Measurements from ENCODE around the gene LRP2BP. TPM values are rescaled to one million over a fixed set of nuclear protein-coding genes. Genes with fewer than 3 reads are reported as not detected.

LRP2BP gene
- total and polyA plus RNA-seq, 4 donors: 0.09 to 0.64 (median 0.20) TPM

DNA sequence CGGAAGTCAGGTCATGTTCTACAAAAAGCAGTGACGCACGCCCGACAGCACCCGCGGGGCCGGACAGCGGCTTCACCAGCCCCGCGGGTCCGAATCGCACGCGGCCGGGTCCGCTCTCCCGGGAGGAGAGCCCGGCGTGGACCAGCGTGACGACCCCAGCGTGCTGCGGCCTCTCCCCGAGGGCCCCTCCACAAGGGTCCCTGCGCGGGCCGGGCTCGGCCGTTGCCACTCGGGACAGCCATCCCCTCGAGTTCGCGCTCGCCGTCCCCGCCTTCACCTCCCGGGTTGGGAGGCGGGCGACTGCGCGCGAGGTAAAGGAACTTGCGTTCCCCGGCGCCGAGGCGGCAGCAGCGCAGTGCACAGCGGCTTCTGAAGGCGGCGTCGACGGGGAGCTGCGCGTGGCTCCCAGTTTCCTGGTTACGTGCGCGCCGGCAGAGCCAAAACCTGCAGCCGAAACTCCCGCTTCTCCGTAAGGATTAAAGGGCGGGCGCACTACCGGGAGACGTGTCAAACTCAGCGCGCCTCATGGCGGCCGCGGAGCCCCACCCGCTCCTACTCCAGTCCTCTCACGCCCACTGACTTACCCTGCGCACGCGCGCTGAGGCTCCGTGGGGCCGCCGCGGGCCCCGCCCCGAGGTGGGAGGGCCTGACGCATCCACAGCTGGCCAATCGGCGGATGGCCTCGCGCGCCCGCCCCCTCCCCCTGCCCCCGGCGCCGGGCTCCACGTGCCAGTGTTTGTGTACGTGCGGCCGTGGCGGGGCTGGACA, 416 bp upstream of the LRP2BP start:
- DNase-seq (ENCODE audit: low spot score): peak; percentile 97
- Histone ChIP-seq H3K9ac (ENCODE audit: low read depth in 1 of 2, low read length in 2 of 2) (peak overlapping the region; percentile 97 to 100), H3K27me3 (ENCODE audit: control insufficient read depth in 4 of 4, insufficient read depth in 4 of 4, low read length in 3 of 4) (no peaks in the 10 kb centered on the region), H3K9me3 (ENCODE audit: control insufficient read depth in 4 of 4, low read length in 3 of 4) (no peaks in the 10 kb centered on the region), H3K36me3 (ENCODE audit: control insufficient read depth in 4 of 4, insufficient read depth in 3 of 4, low read depth in 1 of 4, low read length in 3 of 4) (peaks cover 0 to 25% (median 10%) of the 10 kb centered on the region in 4 donors), H3K27ac (ENCODE audit: low read depth in 1 of 2, low read length in 2 of 2) (peak overlapping the region; percentile 100), H3K4me1 (ENCODE audit: control insufficient read depth in 4 of 4, insufficient read depth in 4 of 4, low read length in 3 of 4) (peaks cover 0 to 11% (median 7%) of the 10 kb centered on the region in 4 donors), H3K4me3 (ENCODE audit: low read depth in 1 of 3, low read length in 3 of 3) (peak overlapping the region; percentile 67 to 79 (median 75))
- TF ChIP-seq, protein P1, sequence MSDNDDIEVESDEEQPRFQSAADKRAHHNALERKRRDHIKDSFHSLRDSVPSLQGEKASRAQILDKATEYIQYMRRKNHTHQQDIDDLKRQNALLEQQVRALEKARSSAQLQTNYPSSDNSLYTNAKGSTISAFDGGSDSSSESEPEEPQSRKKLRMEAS (IDR thresholded peaks at IDR 0.05): peak; percentile 70
- TF ChIP-seq, protein P2, sequence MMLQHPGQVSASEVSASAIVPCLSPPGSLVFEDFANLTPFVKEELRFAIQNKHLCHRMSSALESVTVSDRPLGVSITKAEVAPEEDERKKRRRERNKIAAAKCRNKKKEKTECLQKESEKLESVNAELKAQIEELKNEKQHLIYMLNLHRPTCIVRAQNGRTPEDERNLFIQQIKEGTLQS (IDR thresholded peaks at IDR 0.05): no peak
- TF ChIP-seq, protein P3, sequence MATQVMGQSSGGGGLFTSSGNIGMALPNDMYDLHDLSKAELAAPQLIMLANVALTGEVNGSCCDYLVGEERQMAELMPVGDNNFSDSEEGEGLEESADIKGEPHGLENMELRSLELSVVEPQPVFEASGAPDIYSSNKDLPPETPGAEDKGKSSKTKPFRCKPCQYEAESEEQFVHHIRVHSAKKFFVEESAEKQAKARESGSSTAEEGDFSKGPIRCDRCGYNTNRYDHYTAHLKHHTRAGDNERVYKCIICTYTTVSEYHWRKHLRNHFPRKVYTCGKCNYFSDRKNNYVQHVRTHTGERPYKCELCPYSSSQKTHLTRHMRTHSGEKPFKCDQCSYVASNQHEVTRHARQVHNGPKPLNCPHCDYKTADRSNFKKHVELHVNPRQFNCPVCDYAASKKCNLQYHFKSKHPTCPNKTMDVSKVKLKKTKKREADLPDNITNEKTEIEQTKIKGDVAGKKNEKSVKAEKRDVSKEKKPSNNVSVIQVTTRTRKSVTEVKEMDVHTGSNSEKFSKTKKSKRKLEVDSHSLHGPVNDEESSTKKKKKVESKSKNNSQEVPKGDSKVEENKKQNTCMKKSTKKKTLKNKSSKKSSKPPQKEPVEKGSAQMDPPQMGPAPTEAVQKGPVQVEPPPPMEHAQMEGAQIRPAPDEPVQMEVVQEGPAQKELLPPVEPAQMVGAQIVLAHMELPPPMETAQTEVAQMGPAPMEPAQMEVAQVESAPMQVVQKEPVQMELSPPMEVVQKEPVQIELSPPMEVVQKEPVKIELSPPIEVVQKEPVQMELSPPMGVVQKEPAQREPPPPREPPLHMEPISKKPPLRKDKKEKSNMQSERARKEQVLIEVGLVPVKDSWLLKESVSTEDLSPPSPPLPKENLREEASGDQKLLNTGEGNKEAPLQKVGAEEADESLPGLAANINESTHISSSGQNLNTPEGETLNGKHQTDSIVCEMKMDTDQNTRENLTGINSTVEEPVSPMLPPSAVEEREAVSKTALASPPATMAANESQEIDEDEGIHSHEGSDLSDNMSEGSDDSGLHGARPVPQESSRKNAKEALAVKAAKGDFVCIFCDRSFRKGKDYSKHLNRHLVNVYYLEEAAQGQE (IDR thresholded peaks at IDR 0.05): peak; percentile 98
- TF ChIP-seq HNF4A (conservative IDR thresholded peaks at IDR 0.05): peak; percentile 53 to 68
- TF ChIP-seq SP1 (IDR thresholded peaks at IDR 0.05): no peak
- TF ChIP-seq FOXA2 (IDR thresholded peaks at IDR 0.05): no peak
- peak; percentile 99 for TF ChIP-seq YY1 (IDR thresholded peaks at IDR 0.05)
- TF ChIP-seq RAD21 (IDR thresholded peaks at IDR 0.05): peak in 1 of 2 donors; percentile 3
- peak; percentile 62 to 73 for TF ChIP-seq GABPA (IDR thresholded peaks at IDR 0.05 in 1 of 2, conservative IDR thresholded peaks at IDR 0.05 in 1 of 2)
- TF ChIP-seq JUND (IDR thresholded peaks at IDR 0.05): no peak
- no peak for TF ChIP-seq FOXA1 (IDR thresholded peaks at IDR 0.05)
- TF ChIP-seq, protein P4, sequence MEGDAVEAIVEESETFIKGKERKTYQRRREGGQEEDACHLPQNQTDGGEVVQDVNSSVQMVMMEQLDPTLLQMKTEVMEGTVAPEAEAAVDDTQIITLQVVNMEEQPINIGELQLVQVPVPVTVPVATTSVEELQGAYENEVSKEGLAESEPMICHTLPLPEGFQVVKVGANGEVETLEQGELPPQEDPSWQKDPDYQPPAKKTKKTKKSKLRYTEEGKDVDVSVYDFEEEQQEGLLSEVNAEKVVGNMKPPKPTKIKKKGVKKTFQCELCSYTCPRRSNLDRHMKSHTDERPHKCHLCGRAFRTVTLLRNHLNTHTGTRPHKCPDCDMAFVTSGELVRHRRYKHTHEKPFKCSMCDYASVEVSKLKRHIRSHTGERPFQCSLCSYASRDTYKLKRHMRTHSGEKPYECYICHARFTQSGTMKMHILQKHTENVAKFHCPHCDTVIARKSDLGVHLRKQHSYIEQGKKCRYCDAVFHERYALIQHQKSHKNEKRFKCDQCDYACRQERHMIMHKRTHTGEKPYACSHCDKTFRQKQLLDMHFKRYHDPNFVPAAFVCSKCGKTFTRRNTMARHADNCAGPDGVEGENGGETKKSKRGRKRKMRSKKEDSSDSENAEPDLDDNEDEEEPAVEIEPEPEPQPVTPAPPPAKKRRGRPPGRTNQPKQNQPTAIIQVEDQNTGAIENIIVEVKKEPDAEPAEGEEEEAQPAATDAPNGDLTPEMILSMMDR (IDR thresholded peaks at IDR 0.05; ENCODE audit: low read depth, low read length, missing input control): no peak
- no peak for TF ChIP-seq NR2F2 (IDR thresholded peaks at IDR 0.05)
- TF ChIP-seq HNF4G (IDR thresholded peaks at IDR 0.05): no peak
- no peak for TF ChIP-seq EGR1 (IDR thresholded peaks at IDR 0.05; ENCODE audit: low read depth in 2 of 2)
- TF ChIP-seq, protein P5, sequence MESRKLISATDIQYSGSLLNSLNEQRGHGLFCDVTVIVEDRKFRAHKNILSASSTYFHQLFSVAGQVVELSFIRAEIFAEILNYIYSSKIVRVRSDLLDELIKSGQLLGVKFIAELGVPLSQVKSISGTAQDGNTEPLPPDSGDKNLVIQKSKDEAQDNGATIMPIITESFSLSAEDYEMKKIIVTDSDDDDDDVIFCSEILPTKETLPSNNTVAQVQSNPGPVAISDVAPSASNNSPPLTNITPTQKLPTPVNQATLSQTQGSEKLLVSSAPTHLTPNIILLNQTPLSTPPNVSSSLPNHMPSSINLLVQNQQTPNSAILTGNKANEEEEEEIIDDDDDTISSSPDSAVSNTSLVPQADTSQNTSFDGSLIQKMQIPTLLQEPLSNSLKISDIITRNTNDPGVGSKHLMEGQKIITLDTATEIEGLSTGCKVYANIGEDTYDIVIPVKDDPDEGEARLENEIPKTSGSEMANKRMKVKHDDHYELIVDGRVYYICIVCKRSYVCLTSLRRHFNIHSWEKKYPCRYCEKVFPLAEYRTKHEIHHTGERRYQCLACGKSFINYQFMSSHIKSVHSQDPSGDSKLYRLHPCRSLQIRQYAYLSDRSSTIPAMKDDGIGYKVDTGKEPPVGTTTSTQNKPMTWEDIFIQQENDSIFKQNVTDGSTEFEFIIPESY (IDR thresholded peaks at IDR 0.05): peak; percentile 2
- TF ChIP-seq RXRA (IDR thresholded peaks at IDR 0.05): no peak
- peak; percentile 20 for TF ChIP-seq TAF1 (conservative IDR thresholded peaks at IDR 0.05)
- WGBS: under 1% methylated on average over 98 of the region's 98 CpGs

All from liver (tissue), 9 donors.